Tibial nerve (tissue), 4 donors: ENCODE measurements around the gene MYOM3. TPM values are rescaled to one million over a fixed set of nuclear protein-coding genes. Genes with fewer than 3 reads are reported as not detected.
A peak's percentile ranks its signal among the peaks of the same experiment; 100 is the strongest.

Experiments used
- DNase-seq, 2 donors: peaks; one replicate each; pipeline ENCODE4 v3.0.0-alpha.2; 2019; ENCODE audit warnings: low spot score in 2 of 2
- H3K27ac ChIP-seq, 4 donors: fragments of 200-600 bp; sonication (generic) in 3 of 4; one replicate each; pipeline ENCODE4 v1.5.1; 2017 to 2019; ENCODE audit warnings: mild to moderate bottlenecking in 1 of 4
- H3K27me3 ChIP-seq, 2 donors: fragments of 200-600 bp; sonication (generic) in 1 of 2; one replicate each; pipeline versions ENCODE4 v1.5.1 to v1.6.0; 2017 to 2019
- H3K36me3 ChIP-seq, 3 donors: fragments of 200-600 bp; sonication (generic); one replicate each; pipeline ENCODE4 v1.5.1; 2018 to 2019
- H3K4me1 ChIP-seq, 4 donors: fragments of 200-600 bp; sonication (generic) in 3 of 4; one replicate each; pipeline ENCODE4 v1.5.1; 2017 to 2019
- H3K4me3 ChIP-seq, 4 donors: fragments of 200-600 bp; sonication (generic) in 3 of 4; one replicate each; pipeline ENCODE4 v1.5.1; 2017 to 2019; ENCODE audit warnings: mild to moderate bottlenecking in 1 of 4, moderate library complexity in 1 of 4
- H3K9me3 ChIP-seq, 4 donors: fragments of 200-600 bp; sonication (generic) in 3 of 4; one replicate each; pipeline ENCODE4 v1.5.1; 2017 to 2019
- CTCF ChIP-seq, 5 experiments: fragments of 200-600 bp in 3 of 5; fragments of 450-650 bp in 2 of 5; sonication (generic) in 3 of 5; IDR thresholded peaks; one replicate each; pipeline ENCODE4 v1.5.1; 2016 to 2019; ENCODE audit warnings: antibody characterized with exemption in 5 of 5, mild to moderate bottlenecking in 3 of 5, moderate library complexity in 2 of 5
- EP300 ChIP-seq, 2 donors: sonication (generic); formaldehyde crosslinking; IDR thresholded peaks; one replicate each; pipeline ENCODE4 v1.6.1; 2017; ENCODE audit warnings: antibody characterized with exemption in 2 of 2, mild to moderate bottlenecking in 1 of 2
- POLR2A ChIP-seq, 2 donors: fragments of 450-650 bp; IDR thresholded peaks; one replicate each; pipeline ENCODE4 v1.6.1; 2017; ENCODE audit warnings: antibody characterized with exemption in 2 of 2, mild to moderate bottlenecking in 2 of 2, moderate library complexity in 2 of 2
- WGBS, 2 donors: methylation state at CpG; one replicate each; pipeline ENCODE4 v1.1.5; 2018; 5-methylcytosine and 5-hydroxymethylcytosine counted together
- total RNA-seq, 4 donors: library from RNA; depleted of rRNA; stranded (reverse); fragments of >200 nt; gene quantifications; one replicate each; pipeline ENCODE4 v1.1.0, GENCODE V29; 2016

MYOM3 gene
- total RNA-seq, 4 donors from 2014 or later, result 0.20 to 0.60 (median 0.22) TPM; not detected in 1

DNA sequence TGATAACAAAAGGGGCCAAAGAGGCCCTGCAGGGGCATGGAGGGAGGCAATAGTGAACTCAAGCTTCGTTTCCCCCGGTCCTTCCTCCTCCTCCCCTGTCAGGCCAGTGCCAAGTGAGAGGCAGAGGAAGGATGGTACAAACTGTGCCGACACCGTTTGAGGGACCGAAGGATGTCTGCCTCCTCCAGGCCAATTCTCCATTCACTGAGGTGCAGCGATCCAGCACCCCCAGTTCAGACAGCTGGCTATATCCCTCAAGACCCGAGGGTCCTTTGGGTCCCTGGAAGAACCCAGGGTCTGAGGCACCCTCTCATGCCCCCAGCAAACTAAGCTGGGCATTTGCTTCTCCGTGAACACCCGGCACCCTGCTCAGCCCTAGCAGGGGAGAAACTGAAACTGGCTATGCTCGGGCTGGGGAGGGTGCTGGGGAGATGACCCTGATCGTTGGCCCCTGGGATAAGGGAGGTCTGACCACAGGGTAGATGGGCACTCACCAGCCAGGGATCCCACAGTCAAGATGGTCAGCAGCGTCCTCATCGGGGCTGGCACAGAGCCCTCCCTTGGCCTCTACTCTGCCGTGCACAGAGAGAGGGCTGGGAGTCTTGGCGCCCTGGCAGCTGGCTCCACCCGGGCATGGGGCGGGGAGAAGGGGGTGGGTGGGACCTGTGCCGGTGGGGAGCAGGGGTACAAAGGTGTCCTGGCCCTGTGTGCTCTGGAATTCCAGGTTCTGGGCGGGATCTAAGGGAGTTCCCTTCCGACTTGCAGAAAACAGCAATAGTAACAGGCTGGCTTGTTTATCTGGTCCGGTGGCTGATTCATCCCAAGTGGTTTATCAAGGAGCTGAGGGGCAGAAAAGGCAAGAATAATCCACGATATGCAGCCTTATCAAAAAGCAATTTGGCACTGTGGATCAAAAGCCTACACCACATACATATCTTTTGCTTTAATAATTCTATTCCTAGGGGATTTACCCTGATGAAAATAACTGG lies 30.9 kb upstream of the MYOM3 start, which contains the start of gene IL22RA1:
Gene IL22RA1 (minus strand): TSS at position 595 of the 989 bp plus-strand sequence. CDS start 58 bp downstream, at position 537.
- peak within 1 kb of the TSS in 1 of 4 donors; percentile 40 for H3K27ac ChIP-seq
- no peaks in the 10 kb centered on the region for H3K27me3 ChIP-seq
- 58 to 67% methylated on average over 15 to 18 of the region's 22 CpGs for WGBS, 2 donors
- H3K4me3 ChIP-seq, result peak within 1 kb of the TSS in 2 of 4 donors; percentile 21 to 40
- H3K36me3 ChIP-seq, result no peaks in the 10 kb centered on the region
- H3K4me1 ChIP-seq, result peaks cover 0 to 11% (median 0%) of the 10 kb centered on the region in 4 donors
- no peak for DNase-seq
- TF ChIP-seq EP300 (IDR thresholded peaks at IDR 0.05), result no peak
- no peak for TF ChIP-seq CTCF (IDR thresholded peaks at IDR 0.05)
- no peak for TF ChIP-seq POLR2A (IDR thresholded peaks at IDR 0.05)
- no peaks in the 10 kb centered on the region for H3K9me3 ChIP-seq

DNA sequence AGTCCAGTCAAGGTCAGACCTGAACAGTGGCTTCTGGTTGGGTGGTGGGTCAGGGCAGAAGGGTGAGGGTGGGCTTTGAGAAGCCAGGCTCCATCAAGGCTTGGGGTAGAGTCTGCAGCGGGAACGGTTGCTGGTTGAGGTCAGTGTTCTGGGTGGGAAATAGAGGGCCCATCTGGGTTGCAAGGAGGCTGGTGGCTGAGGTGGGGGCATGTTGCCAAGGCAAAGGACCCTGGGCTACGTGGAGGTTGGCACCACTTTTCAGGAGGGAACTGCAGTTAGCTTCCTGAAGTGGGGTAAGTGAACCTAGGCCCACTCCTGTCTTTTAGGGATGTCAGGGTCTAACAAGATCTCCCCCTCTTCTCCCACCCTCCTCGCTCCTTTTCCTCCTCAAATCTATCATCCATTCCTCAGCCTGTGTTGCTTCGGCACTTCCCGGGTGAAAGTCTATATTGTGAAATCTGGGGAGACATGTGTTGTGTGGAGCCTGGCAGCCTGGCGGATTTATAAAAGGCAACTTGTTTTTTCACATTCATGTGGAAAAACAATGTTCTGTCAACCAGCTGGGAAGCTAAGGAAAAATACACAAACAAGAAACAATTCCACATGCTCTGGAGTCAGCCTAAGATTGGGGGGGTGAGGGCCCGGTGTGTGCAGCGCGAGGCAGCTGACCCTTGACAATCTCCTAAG lies 29.5 kb upstream of the MYOM3 start:
- TF ChIP-seq POLR2A (IDR thresholded peaks at IDR 0.05) (no peak), CTCF (IDR thresholded peaks at IDR 0.05) (no peak), EP300 (IDR thresholded peaks at IDR 0.05) (no peak)
- Histone ChIP-seq H3K4me1 (peaks cover 0 to 11% (median 0%) of the 10 kb centered on the region in 4 donors), H3K27ac (no peak overlapping the region), H3K9me3 (no peaks in the 10 kb centered on the region), H3K4me3 (no peak overlapping the region), H3K36me3 (no peaks in the 10 kb centered on the region), H3K27me3 (no peaks in the 10 kb centered on the region)
- no peak for DNase-seq
- WGBS, 2 donors, result 58 to 67% methylated on average over 10 of the region's 10 CpGs

GRCh38 chr1:24140741-24141181 lies 28.8 kb upstream of the MYOM3 start:
- H3K27me3 ChIP-seq, result no peaks in the 10 kb centered on the region
- 87 to 90% methylated on average over 17 of the region's 17 CpGs for WGBS, 2 donors
- no peaks in the 10 kb centered on the region for H3K9me3 ChIP-seq
- H3K36me3 ChIP-seq, result no peaks in the 10 kb centered on the region
- H3K4me3 ChIP-seq, result no peak overlapping the region
- no peak overlapping the region for H3K27ac ChIP-seq
- no peak for TF ChIP-seq POLR2A (IDR thresholded peaks at IDR 0.05)
- no peak for DNase-seq
- peaks cover 0 to 11% (median 0%) of the 10 kb centered on the region in 4 donors for H3K4me1 ChIP-seq

DNA sequence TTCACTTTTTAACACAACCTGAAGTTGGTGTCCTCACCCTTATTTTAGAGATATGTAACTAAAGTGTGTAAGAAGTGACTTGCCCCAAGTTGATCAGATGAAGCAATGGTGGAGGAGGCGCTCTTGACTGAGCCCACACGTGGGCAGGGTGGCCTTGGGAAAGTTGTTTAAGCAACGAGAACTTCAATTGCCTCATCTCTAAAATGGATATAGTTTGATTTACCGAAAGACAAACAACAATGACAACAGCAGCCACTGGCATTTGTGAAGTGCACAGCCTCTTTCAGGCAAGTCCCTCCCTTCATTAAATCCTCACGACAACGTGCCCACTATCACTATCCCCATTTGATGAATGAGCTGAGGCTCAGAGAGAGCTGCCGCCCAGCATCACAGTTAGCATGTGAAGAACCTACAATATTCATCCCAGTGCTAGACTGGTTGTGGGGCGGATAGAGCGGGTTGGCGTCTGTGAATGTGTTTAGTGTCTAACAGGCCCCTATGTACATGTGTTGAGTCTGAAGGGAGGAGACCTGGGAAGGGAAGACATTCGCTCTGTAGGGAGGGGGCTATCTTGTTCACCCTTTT lies 28.0 kb upstream of the MYOM3 start:
- no peaks in the 10 kb centered on the region for H3K36me3 ChIP-seq
- no peaks in the 10 kb centered on the region for H3K9me3 ChIP-seq
- 85 to 91% methylated on average over 11 of the region's 11 CpGs for WGBS, 2 donors
- H3K4me1 ChIP-seq, result peaks cover 0 to 11% (median 0%) of the 10 kb centered on the region in 4 donors
- no peaks in the 10 kb centered on the region for H3K27me3 ChIP-seq
- H3K27ac ChIP-seq, result no peak overlapping the region
- no peak for TF ChIP-seq EP300 (IDR thresholded peaks at IDR 0.05)
- TF ChIP-seq CTCF (IDR thresholded peaks at IDR 0.05), result no peak
- no peak for TF ChIP-seq POLR2A (IDR thresholded peaks at IDR 0.05)
- DNase-seq, result no peak
- no peak overlapping the region for H3K4me3 ChIP-seq

DNA sequence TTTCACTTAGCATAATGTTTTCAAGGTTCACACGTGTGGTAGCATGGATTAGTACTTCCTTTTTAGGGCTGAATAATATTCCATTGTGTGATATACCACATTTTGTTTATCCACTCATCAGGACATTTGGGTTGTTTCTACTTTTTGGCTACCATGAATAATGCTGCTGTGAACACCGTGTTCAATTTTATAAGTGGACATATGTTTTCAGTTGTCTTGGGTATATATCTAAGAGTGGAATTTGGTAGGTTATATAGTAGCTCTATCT lies 27.2 kb upstream of the MYOM3 start:
- no peaks in the 10 kb centered on the region for H3K27me3 ChIP-seq
- WGBS, 2 donors, result 71 to 75% methylated on average over 2 of the region's 2 CpGs

More for the DNA sequence above, 27.2 kb upstream of the MYOM3 start:
- Histone ChIP-seq H3K36me3 (no peaks in the 10 kb centered on the region), H3K9me3 (no peaks in the 10 kb centered on the region), H3K4me3 (no peak overlapping the region), H3K27ac (no peak overlapping the region), H3K4me1 (peaks cover 0 to 11% (median 0%) of the 10 kb centered on the region in 4 donors)
- no peak for TF ChIP-seq POLR2A (IDR thresholded peaks at IDR 0.05)
- no peak for TF ChIP-seq EP300 (IDR thresholded peaks at IDR 0.05)
- no peak for TF ChIP-seq CTCF (IDR thresholded peaks at IDR 0.05)
- DNase-seq, result no peak
